K562 (cell line): Measurements from ENCODE around the gene EIF5.

Experiments
- BRF2 ChIP-seq: IDR thresholded peaks from 3 replicates; pipeline ENCODE4 v1.6.1; 2011; ENCODE audit warnings: borderline replicate concordance, mild to moderate bottlenecking; ENCODE audit not compliant: insufficient read length, insufficient read depth
- CTCF ChIP-seq, 3 experiments: IDR thresholded peaks in 2 of 3; conservative IDR thresholded peaks in 1 of 3; 2 replicates each; pipeline ENCODE4 v1.5.1; 2011 to 2012; ENCODE audit warnings: low read length in 3 of 3, mild to moderate bottlenecking in 3 of 3, control low read depth in 2 of 3, improper control_type of control experiment in 1 of 3, inconsistent platforms in 1 of 3, low read depth in 1 of 3, mixed read lengths in 1 of 3, moderate library complexity in 1 of 3; ENCODE audit not compliant: insufficient read depth in 2 of 3
- ETS1 ChIP-seq: conservative IDR thresholded peaks from 2 replicates; pipeline ENCODE4 v1.6.1; 2011; ENCODE audit warnings: low read depth, mild to moderate bottlenecking, low read length; ENCODE audit not compliant: control insufficient read depth
- KLF6 ChIP-seq: fragments of 250-450 bp; sonication (Bioruptor Pico); IDR thresholded peaks from 2 replicates; pipeline ENCODE4 v1.4.0; 2020; ENCODE audit warnings: mild to moderate bottlenecking, moderate library complexity, borderline replicate concordance
- MNT ChIP-seq, 2 experiments: fragments of 450-650 bp; conservative IDR thresholded peaks; 2 replicates each; pipeline ENCODE4 v1.6.1; 2017; ENCODE audit warnings: mild to moderate bottlenecking in 2 of 2, moderate library complexity in 2 of 2
- RBM14 ChIP-seq: fragments of 200-400 bp; formaldehyde crosslinking; IDR thresholded peaks from 2 replicates; pipeline ENCODE4 v1.6.1; 2018; ENCODE audit warnings: low read depth, mild to moderate bottlenecking, low read length, moderate library complexity, borderline replicate concordance; ENCODE audit not compliant: insufficient read depth
- SNIP1 ChIP-seq: fragments of 450-650 bp; IDR thresholded peaks from 2 replicates; pipeline ENCODE4 v1.7.1; 2017; ENCODE audit warnings: low read depth, mild to moderate bottlenecking
- ZKSCAN1 ChIP-seq: fragments of 150-350 bp; IDR thresholded peaks from 2 replicates; pipeline ENCODE4 v1.6.1; 2016; ENCODE audit warnings: low read depth, low read length
- ZNF780A ChIP-seq: fragments of 250-450 bp; sonication (Bioruptor Pico); IDR thresholded peaks from 2 replicates; pipeline ENCODE4 v1.5.0; 2021; ENCODE audit warnings: mild to moderate bottlenecking

GRCh38 chr14:103293465-103293864, 40.6 kb upstream of the EIF5 start:
- no peak for TF ChIP-seq ETS1
- no peak for TF ChIP-seq ZNF780A
- no peak for TF ChIP-seq RBM14
- TF ChIP-seq ZKSCAN1, result no peak
- no peak for TF ChIP-seq KLF6
- no peak for TF ChIP-seq MNT (conservative IDR thresholded peaks at IDR 0.05)
- no peak for TF ChIP-seq CTCF (IDR thresholded peaks at IDR 0.05 in 2 of 3, conservative IDR thresholded peaks at IDR 0.05 in 1 of 3; ENCODE audit: insufficient read depth in 2 of 3, low read depth in 1 of 3, low read length in 3 of 3)
- TF ChIP-seq SNIP1, result no peak
- TF ChIP-seq BRF2, result no peak
